Measurements from ENCODE around the gene ANKUB1. TPM values are rescaled to one million over a fixed set of nuclear protein-coding genes. Genes with fewer than 3 reads are reported as not detected.
A peak's percentile ranks its signal among the peaks of the same experiment; 100 is the strongest.

Gene ANKUB1
- total and polyA plus RNA-seq, 9 of the 15 experiments (the other 6 are each of a cell fraction or from before 2014, with no cell fraction given), result not detected

GRCh38 chr3:149764302-149764701, 28.1 kb downstream of the ANKUB1 start:
- CTCF ChIA-PET (ENCODE audit: low intra/inter-chr PET ratio), result no interaction called here
- intact Hi-C loops (cut with micrococcal nuclease), result no loop called here

GRCh38 chr3:149763565-149764195, 28.7 kb downstream of the ANKUB1 start:
- ChIA-PET POLR2A (no interaction called here), CTCF (ENCODE audit: low intra/inter-chr PET ratio) (no interaction called here)
- in situ Hi-C loops (cut with MboI), result no loop called here
- WGBS (ENCODE audit: insufficient coverage, low coverage, missing lambda C conversion rate), result 2% methylated on average over 3 of the region's 3 CpGs
- DNase-seq (ENCODE audit: extremely low read depth in 1 of 4, low spot score in 3 of 4) (no peak), FAIRE-seq (no peak), ATAC-seq (no peak)
- TF ChIP-seq TAF1 (IDR thresholded peaks at IDR 0.05; ENCODE audit: control insufficient read depth, extremely low read depth, insufficient read depth, low read length, severe bottlenecking) (no peak), SRSF1 (IDR thresholded peaks at IDR 0.05; ENCODE audit: low read depth, low read length) (no peak), JUN (IDR thresholded peaks at IDR 0.05; ENCODE audit: borderline replicate concordance, low read depth, low read length) (no peak), JUN (CRISPR knock-in tag; IDR thresholded peaks at IDR 0.05; ENCODE audit: borderline replicate concordance) (no peak), CBFB (CRISPR knock-in tag; IDR thresholded peaks at IDR 0.05) (no peak), ZNF224 (CRISPR knock-in tag; IDR thresholded peaks at IDR 0.05) (no peak), ZNF699 (CRISPR knock-in tag; IDR thresholded peaks at IDR 0.05; ENCODE audit: insufficient replicate concordance) (no peak), ZBTB17 (CRISPR knock-in tag; IDR thresholded peaks at IDR 0.05) (no peak), ZFP30 (CRISPR knock-in tag; IDR thresholded peaks at IDR 0.05; ENCODE audit: borderline replicate concordance) (no peak), POLR2B (IDR thresholded peaks at IDR 0.05; ENCODE audit: low read depth, partially characterized antibody) (no peak), PURB (CRISPR knock-in tag; IDR thresholded peaks at IDR 0.05; ENCODE audit: low read depth) (no peak), ASH1L (IDR thresholded peaks at IDR 0.05; ENCODE audit: borderline replicate concordance, low read depth, partially characterized antibody) (no peak), TEAD2 (tag; IDR thresholded peaks at IDR 0.05) (no peak)
- intact Hi-C loops (cut with micrococcal nuclease), result no loop called here
- H3K4me1 ChIP-seq (replicated peaks in 1 of 2; ENCODE audit: control insufficient read depth in 2 of 2, insufficient read depth in 2 of 2, low read length in 2 of 2), result no peaks in the 10 kb centered on the region
- no peak overlapping the region for H2AFZ ChIP-seq (ENCODE audit: low read depth, low read length)
- no peaks in the 10 kb centered on the region for H3K36me3 ChIP-seq (ENCODE audit: control insufficient read depth, insufficient read depth, low read length)
- H3K4me3 ChIP-seq, result no peak overlapping the region
- no peaks in the 10 kb centered on the region for H3K79me2 ChIP-seq (ENCODE audit: control insufficient read depth, insufficient read depth, low read length)
- no peak overlapping the region for H3K27ac ChIP-seq (ENCODE audit: extremely low read depth, low read depth, low read length)
- no TSS peak for BruUV-seq (replicated peaks)
- H3K9me3 ChIP-seq (replicated peaks; ENCODE audit: control insufficient read depth, insufficient read depth, low read depth, low read length), result no peaks in the 10 kb centered on the region
- H3K9ac ChIP-seq (ENCODE audit: insufficient read depth in 1 of 2, low read depth in 2 of 2, low read length in 2 of 2), result no peak overlapping the region
- no peak overlapping the region for H3K4me2 ChIP-seq (ENCODE audit: insufficient read depth, low read length)
- H3K27me3 ChIP-seq (ENCODE audit: control insufficient read depth in 2 of 2, insufficient read depth in 2 of 2, low read length in 2 of 2), result peaks cover 7 to 14% of the 10 kb centered on the region in 2 experiments; a peak in 4 of 5 replicates
- no peaks in the 10 kb centered on the region for H3K9me1 ChIP-seq (ENCODE audit: control insufficient read depth, insufficient read depth, low read length)
- no peaks in the 10 kb centered on the region for H4K20me1 ChIP-seq (replicated peaks; ENCODE audit: control insufficient read depth, insufficient read depth, low read length)

More at GRCh38 chr3:149764302-149764701, 28.1 kb downstream of the ANKUB1 start:
- Histone ChIP-seq H3K36me3 (ENCODE audit: control insufficient read depth, insufficient read depth, low read length) (no peaks in the 10 kb centered on the region), H3K27ac (ENCODE audit: extremely low read depth, low read depth, low read length) (no peak overlapping the region), H3K4me1 (replicated peaks in 1 of 2; ENCODE audit: control insufficient read depth in 2 of 2, insufficient read depth in 2 of 2, low read length in 2 of 2) (no peaks in the 10 kb centered on the region), H3K9ac (ENCODE audit: insufficient read depth in 1 of 2, low read depth in 2 of 2, low read length in 2 of 2) (no peak overlapping the region), H3K9me1 (ENCODE audit: control insufficient read depth, insufficient read depth, low read length) (no peaks in the 10 kb centered on the region), H4K20me1 (replicated peaks; ENCODE audit: control insufficient read depth, insufficient read depth, low read length) (no peaks in the 10 kb centered on the region), H3K4me3 (no peak overlapping the region), H2AFZ (ENCODE audit: low read depth, low read length) (no peak overlapping the region), H3K9me3 (replicated peaks; ENCODE audit: control insufficient read depth, insufficient read depth, low read depth, low read length) (no peaks in the 10 kb centered on the region), H3K79me2 (ENCODE audit: control insufficient read depth, insufficient read depth, low read length) (no peaks in the 10 kb centered on the region), H3K27me3 (ENCODE audit: control insufficient read depth in 2 of 2, insufficient read depth in 2 of 2, low read length in 2 of 2) (peaks cover 7 to 14% of the 10 kb centered on the region in 2 experiments; a peak in 4 of 5 replicates), H3K4me2 (ENCODE audit: insufficient read depth, low read length) (no peak overlapping the region)
- in situ Hi-C loops (cut with MboI), result no loop called here
- POLR2A ChIA-PET, result no interaction called here
- no peak for DNase-seq (ENCODE audit: extremely low read depth in 1 of 4, low spot score in 3 of 4)
- no TSS peak for BruUV-seq (replicated peaks)
- 0% methylated on average over 1 of the region's 1 CpG for WGBS (ENCODE audit: insufficient coverage, low coverage, missing lambda C conversion rate)
- TF ChIP-seq PCBP2 (IDR thresholded peaks at IDR 0.05; ENCODE audit: low read depth, low read length, poor library complexity, severe bottlenecking) (peak; percentile 93), ZNF217 (CRISPR knock-in tag; IDR thresholded peaks at IDR 0.05) (no peak), TAF1 (IDR thresholded peaks at IDR 0.05; ENCODE audit: control insufficient read depth, extremely low read depth, insufficient read depth, low read length, severe bottlenecking) (no peak), HNRNPK (IDR thresholded peaks at IDR 0.05; ENCODE audit: low read depth, low read length, poor library complexity, severe bottlenecking) (peak; percentile 86), ZNF324 (CRISPR knock-in tag; IDR thresholded peaks at IDR 0.05) (no peak), ILF3 (IDR thresholded peaks at IDR 0.05; ENCODE audit: borderline replicate concordance) (no peak), ZNF717 (CRISPR knock-in tag; IDR thresholded peaks at IDR 0.05) (no peak)
- no peak for FAIRE-seq
- no peak for ATAC-seq
